GM12878 (cell line): ENCODE measurements around the gene KRTAP10-3.

ENCODE experiments used
- MTA3 ChIP-seq: IDR thresholded peaks from 2 replicates; pipeline ENCODE4 v1.6.1; 2012; ENCODE audit warnings: low read length, inconsistent platforms, borderline replicate concordance
- MXI1 ChIP-seq: fragments of 150-350 bp; IDR thresholded peaks from 2 replicates; pipeline ENCODE4 v1.6.1; 2011; ENCODE audit warnings: low read depth, mild to moderate bottlenecking, inconsistent platforms, low read length, improper control_type of control experiment

- TF ChIP-seq MXI1 (no peak), MTA3 (no peak)
These were observed 28.2 kb downstream of the KRTAP10-3 start for GRCh38 chr21:44530221-44530902.
